GM12878 (cell line): ENCODE data around the gene GARS1.

Source experiments
- CTCF ChIP-seq, 3 experiments: IDR thresholded peaks in 2 of 3; conservative IDR thresholded peaks in 1 of 3; 2 replicates each; pipeline ENCODE4 v1.5.1; 2011; ENCODE audit warnings: low read depth in 3 of 3, low read length in 3 of 3, mild to moderate bottlenecking in 3 of 3, control low read depth in 2 of 3, moderate library complexity in 2 of 3, inconsistent platforms in 1 of 3, mixed read lengths in 1 of 3; ENCODE audit not compliant: control insufficient read depth in 2 of 3, insufficient read depth in 1 of 3; ENCODE audit errors: extremely low read depth in 1 of 3
- FOS ChIP-seq: IDR thresholded peaks from 3 replicates; pipeline ENCODE4 v1.6.1; 2011; ENCODE audit warnings: borderline replicate concordance; ENCODE audit not compliant: insufficient read length; ENCODE audit errors: extremely low read depth
- KDM1A ChIP-seq: fragments of 200-600 bp; sonication (generic); IDR thresholded peaks from 2 replicates; pipeline ENCODE4 v1.6.1; 2016; ENCODE audit warnings: borderline replicate concordance
- NR2F1 ChIP-seq: fragments of 450-650 bp; conservative IDR thresholded peaks from 2 replicates; pipeline ENCODE4 v1.6.1; 2017; ENCODE audit warnings: mild to moderate bottlenecking
- POLR2A ChIP-seq: IDR thresholded peaks from 2 replicates; pipeline ENCODE4 v1.6.1; 2011; ENCODE audit warnings: low read depth, mild to moderate bottlenecking, low read length
- USF1 ChIP-seq: IDR thresholded peaks from 2 replicates; pipeline ENCODE4 v1.6.1; 2011; ENCODE audit warnings: borderline replicate concordance, low read depth, mild to moderate bottlenecking, moderate library complexity, mixed read lengths, low read length; ENCODE audit not compliant: insufficient read depth; ENCODE audit errors: extremely low read length
- ZNF274 ChIP-seq: IDR thresholded peaks from one replicate; pipeline ENCODE4 v1.8.0; 2011; ENCODE audit not compliant: insufficient read length, insufficient read depth

GRCh38 chr7:30659312-30659711 is 64.6 kb downstream of the GARS1 start:
- no peak for TF ChIP-seq FOS
- no peak for TF ChIP-seq KDM1A
- TF ChIP-seq CTCF (IDR thresholded peaks at IDR 0.05 in 2 of 3, conservative IDR thresholded peaks at IDR 0.05 in 1 of 3; ENCODE audit: control insufficient read depth in 2 of 3, extremely low read depth in 1 of 3, insufficient read depth in 1 of 3, low read depth in 3 of 3, low read length in 3 of 3) = no peak
- TF ChIP-seq ZNF274 = no peak
- TF ChIP-seq POLR2A = no peak
- no peak for TF ChIP-seq USF1
- no peak for TF ChIP-seq NR2F1
